A549 (cell line): ENCODE measurements around the gene ZNF222. TPM values are rescaled to one million over a fixed set of nuclear protein-coding genes. Genes with fewer than 3 reads are reported as not detected.

Experiments
- ATAC-seq, 2 experiments: fragments of 200-7000 bp in 1 of 2; fragments of >200 bp in 1 of 2; cut with Nextera tagmentation in 1 of 2; cut with Tn5 transposase in 1 of 2; 3 replicates each; pipeline versions ENCODE4 v1.8.0 to v1.9.1; 2018 to 2020; ENCODE audit warnings: mild to moderate bottlenecking in 1 of 2, moderate library complexity in 1 of 2
- CTCF ChIA-PET: fragments of 300-600 bp; sonication (Branson Sonifier 250); formaldehyde crosslinking; extraction: SDS; loops from one replicate; lab custom pipeline; 2021; ENCODE audit warnings: antibody characterized with exemption, inconsistent platforms; lab: Yijun Ruan, JAX
- POLR2A ChIA-PET: fragments of 350-600 bp; formaldehyde crosslinking; extraction: SDS; loops from one replicate; lab custom pipeline; 2021; ENCODE audit warnings: antibody characterized with exemption, inconsistent platforms; lab: Yijun Ruan, JAX
- DNase-seq, 2 experiments: peaks; one replicate each; pipeline versions ENCODE4 v3.0.0 to v3.0.0-alpha.2; 2011 to 2016; ENCODE audit warnings: low read depth in 1 of 2, low spot score in 1 of 2
- FAIRE-seq: peaks from 2 replicates; lab custom pipeline; 2011; peaks lifted over from hg19 to GRCh38; lab: Jason Lieb, UNC
- H3K27ac ChIP-seq, 2 experiments: fragments of >200 bp; sonication (Bioruptor Twin); formaldehyde crosslinking; 3 replicates each; pipeline ENCODE4 v1.5.1; 2016 to 2017
- H3K4me1 ChIP-seq: fragments of >200 bp; sonication (Bioruptor Twin); formaldehyde crosslinking; 3 replicates; pipeline ENCODE4 v1.6.1; 2016
- H3K4me2 ChIP-seq: fragments of >200 bp; sonication (Bioruptor Twin); formaldehyde crosslinking; 3 replicates; pipeline ENCODE4 v1.6.1; 2016
- H3K4me3 ChIP-seq: fragments of >200 bp; sonication (Bioruptor Twin); formaldehyde crosslinking; 3 replicates; pipeline ENCODE4 v1.5.1; 2016
- H3K9me3 ChIP-seq: fragments of >200 bp; sonication (Bioruptor Twin); formaldehyde crosslinking; 3 replicates; pipeline ENCODE4 v1.6.1; 2016
- ATOH8 ChIP-seq: fragments of 250-450 bp; sonication (Bioruptor Pico); IDR thresholded peaks from 2 replicates; pipeline ENCODE4 v1.5.0; 2020; ENCODE audit warnings: low read depth, mild to moderate bottlenecking, moderate library complexity
- BCL3 ChIP-seq: fragments of >200 bp; sonication (Bioruptor Twin); formaldehyde crosslinking; IDR thresholded peaks from 3 replicates; pipeline ENCODE4 v1.6.1; 2016
- CEBPB ChIP-seq, 2 experiments: fragments of >200 bp in 1 of 2; sonication (Bioruptor Twin) in 1 of 2; formaldehyde crosslinking in 1 of 2; IDR thresholded peaks; 2 replicates each; pipeline ENCODE4 v1.6.1; 2012 to 2016
- CHD4 ChIP-seq: fragments of 200-600 bp; sonication (generic); IDR thresholded peaks from 2 replicates; pipeline ENCODE4 v1.6.1; 2016; ENCODE audit warnings: antibody characterized with exemption, mild to moderate bottlenecking, borderline replicate concordance
- E2F6 ChIP-seq: IDR thresholded peaks from 2 replicates; pipeline ENCODE4 v1.6.1; 2012; ENCODE audit warnings: low read depth, borderline replicate concordance
- EHF ChIP-seq: fragments of 250-450 bp; sonication (Bioruptor Pico); IDR thresholded peaks from 2 replicates; pipeline ENCODE4 v1.5.0; 2020; ENCODE audit warnings: mild to moderate bottlenecking
- EHMT2 ChIP-seq: fragments of 200-600 bp; sonication (generic); IDR thresholded peaks from 2 replicates; pipeline ENCODE4 v1.6.1; 2016; ENCODE audit warnings: antibody characterized with exemption, low read depth, mild to moderate bottlenecking, moderate library complexity
- ELK1 ChIP-seq: fragments of 150-350 bp; IDR thresholded peaks from 2 replicates; pipeline ENCODE4 v1.6.1; 2014; ENCODE audit warnings: low read depth, mild to moderate bottlenecking, low read length
- ESRRA ChIP-seq: fragments of 150-350 bp; IDR thresholded peaks from 2 replicates; pipeline ENCODE4 v1.6.1; 2014; ENCODE audit warnings: mild to moderate bottlenecking, low read length, borderline replicate concordance
- FOSB ChIP-seq: fragments of 250-450 bp; sonication (Bioruptor Pico); IDR thresholded peaks from 2 replicates; pipeline ENCODE4 v1.5.0; 2020; ENCODE audit warnings: mild to moderate bottlenecking, moderate library complexity
- FOSL2 ChIP-seq, 2 experiments: fragments of 450-650 bp in 1 of 2; fragments of >200 bp in 1 of 2; sonication (Bioruptor Twin) in 1 of 2; formaldehyde crosslinking; IDR thresholded peaks; 2 replicates each; pipeline versions ENCODE4 v1.5.0 to v1.6.1; 2016 to 2020; ENCODE audit warnings: mild to moderate bottlenecking in 1 of 2, moderate library complexity in 1 of 2
- HOXA7 ChIP-seq: fragments of 250-450 bp; sonication (Bioruptor Pico); IDR thresholded peaks from 2 replicates; pipeline ENCODE4 v1.5.0; 2020; ENCODE audit warnings: mild to moderate bottlenecking, moderate library complexity
- HOXB5 ChIP-seq: fragments of 250-450 bp; sonication (Bioruptor Pico); IDR thresholded peaks from 2 replicates; pipeline ENCODE4 v1.5.0; 2020; ENCODE audit warnings: mild to moderate bottlenecking, moderate library complexity
- PHF8 ChIP-seq: fragments of 200-600 bp; sonication (generic); IDR thresholded peaks from 2 replicates; pipeline ENCODE4 v1.6.1; 2016; ENCODE audit warnings: low read depth, mild to moderate bottlenecking, antibody characterized with exemption, moderate library complexity, borderline replicate concordance
- RAD21 ChIP-seq, 2 experiments: fragments of >200 bp in 1 of 2; sonication (Bioruptor Twin) in 1 of 2; formaldehyde crosslinking in 1 of 2; IDR thresholded peaks in 1 of 2; conservative IDR thresholded peaks in 1 of 2; 2 replicates in 1 of 2; 3 replicates in 1 of 2; pipeline ENCODE4 v1.6.1; 2012 to 2018; ENCODE audit warnings: inconsistent platforms in 1 of 2
- ZC3H11A ChIP-seq: fragments of 450-650 bp; IDR thresholded peaks from 2 replicates; pipeline ENCODE4 v1.6.1; 2014; ENCODE audit warnings: antibody characterized with exemption, mild to moderate bottlenecking
- ZNF302 ChIP-seq: fragments of 250-450 bp; sonication (Bioruptor Pico); IDR thresholded peaks from 2 replicates; pipeline ENCODE4 v1.9.0; 2021; ENCODE audit warnings: inconsistent platforms, mild to moderate bottlenecking, moderate library complexity
- ZSCAN20 ChIP-seq: fragments of 250-450 bp; sonication (Bioruptor Pico); IDR thresholded peaks from 2 replicates; pipeline ENCODE4 v1.8.0; 2022; ENCODE audit warnings: mild to moderate bottlenecking, moderate library complexity
- WGBS: methylation state at CpG from one replicate; pipeline ENCODE4 v1.1.6; 2017; ENCODE audit errors: missing lambda C conversion rate; 5-methylcytosine and 5-hydroxymethylcytosine counted together
- polyA plus RNA-seq, 4 experiments: library from polyadenylated mRNA; depleted of rRNA in 3 of 4; stranded (reverse); fragments of >200 nt; fragmentation: RNase III in 1 of 4; extraction: RNeasy Plus Mini Kit Qiagen cat#74134 plus additional on column Dnase treatment in 1 of 4; gene quantifications; 2 replicates in 3 of 4; 3 replicates in 1 of 4; pipeline ENCODE4 v1.2.3, GENCODE V29; 2011 to 2017

ZNF222 gene
- polyA plus RNA-seq, 2 of the 4 experiments (the other 2 are of a cell fraction): 4.7 to 7.0 TPM

- peak overlapping the region; percentile 88 for H3K4me2 ChIP-seq
- POLR2A ChIA-PET: interaction anchor here (0.5 kb wide), 1 partner anchor 1000 kb away, joined by 10 read pairs; no protein-coding TSS in a partner anchor
- no peaks in the 10 kb centered on the region for H3K4me1 ChIP-seq
- H3K9me3 ChIP-seq: peaks cover 54% of the 10 kb centered on the region
- peak overlapping the region; percentile 74 to 83 for H3K27ac ChIP-seq
- FAIRE-seq (no peak), DNase-seq (peak in 1 of 2 experiments; percentile 37), ATAC-seq (peak; percentile 51 to 53; a peak in 5 of 6 replicates)
- CTCF ChIA-PET: interaction anchor here (0.5 kb wide), 1 partner anchor 31 kb away, joined by 3 read pairs; no protein-coding TSS in a partner anchor
- WGBS: 11% methylated on average over 15 of the region's 15 CpGs
- TF ChIP-seq ZSCAN20 (CRISPR knock-in tag): no peak
- no peak for TF ChIP-seq E2F6
- no peak for TF ChIP-seq ZNF302 (CRISPR knock-in tag)
- TF ChIP-seq HOXB5 (CRISPR knock-in tag): no peak
- TF ChIP-seq BCL3: no peak
- TF ChIP-seq FOSL2 (IDR thresholded peaks at IDR 0.05): no peak
- TF ChIP-seq FOSL2 (CRISPR knock-in tag; IDR thresholded peaks at IDR 0.05): no peak
- TF ChIP-seq ATOH8 (CRISPR knock-in tag): no peak
- no peak for TF ChIP-seq ELK1
- no peak for TF ChIP-seq RAD21 (conservative IDR thresholded peaks at IDR 0.05 in 1 of 2, IDR thresholded peaks at IDR 0.05 in 1 of 2)
- no peak for TF ChIP-seq EHF
- no peak for TF ChIP-seq CHD4
- no peak for TF ChIP-seq PHF8
- no peak for TF ChIP-seq EHMT2
- TF ChIP-seq ZC3H11A: no peak
- no peak for TF ChIP-seq ESRRA
- H3K4me3 ChIP-seq: peak overlapping the region; percentile 66
Measured at GRCh38 chr19:44003461-44004009, 21.6 kb upstream of the ZNF222 start.

- TF ChIP-seq ZNF302 (CRISPR knock-in tag) (no peak), FOSB (CRISPR knock-in tag) (no peak)
- H3K4me2 ChIP-seq: no peak overlapping the region
- no peaks in the 10 kb centered on the region for H3K4me1 ChIP-seq
- H3K27ac ChIP-seq: no peak overlapping the region
- CTCF ChIA-PET: no interaction called here
- FAIRE-seq: no peak
- no peak overlapping the region for H3K4me3 ChIP-seq
- POLR2A ChIA-PET: no interaction called here
- no peak for ATAC-seq
- H3K9me3 ChIP-seq: peaks cover 59% of the 10 kb centered on the region
- 92% methylated on average over 1 of the region's 1 CpG for WGBS
- no peak for DNase-seq
Measured at GRCh38 chr19:44005973-44006372, 19.2 kb upstream of the ZNF222 start.

- FAIRE-seq (no peak), DNase-seq (no peak), ATAC-seq (no peak)
- WGBS: 98% methylated on average over 6 of the region's 6 CpGs
- Histone ChIP-seq H3K9me3 (peaks cover 65% of the 10 kb centered on the region), H3K27ac (no peak overlapping the region), H3K4me2 (no peak overlapping the region), H3K4me3 (no peak overlapping the region), H3K4me1 (no peaks in the 10 kb centered on the region)
- TF ChIP-seq HOXA7 (CRISPR knock-in tag) (no peak), CEBPB (IDR thresholded peaks at IDR 0.05) (peak in 1 of 2 experiments; percentile 24; a peak in 1 of 4 replicates)
- ChIA-PET POLR2A (no interaction called here), CTCF (no interaction called here)
Measured at GRCh38 chr19:44007473-44007872, 17.7 kb upstream of the ZNF222 start.
